RPMI7951 (cell line): ENCODE measurements around the gene SLC19A2. TPM values are rescaled to one million over a fixed set of nuclear protein-coding genes. Genes with fewer than 3 reads are reported as not detected.
"Not testable (repeated sequence)": the region's sequence is repeated elsewhere in the genome, so short reads cannot be mapped to it uniquely, and the experiment has no call there.

Experiments used
- DNase-seq: peaks from one replicate; pipeline ENCODE4 v3.0.0-alpha.2; 2012; ENCODE audit warnings: low read depth
- total RNA-seq: library from RNA; depleted of rRNA; stranded (reverse); fragments of >200 nt; shearing (Covaris generic); gene quantifications from 2 replicates; pipeline ENCODE4 v1.2.3, GENCODE V29; 2014

The SLC19A2 gene
- total RNA-seq, 1 experiment from 2014 or later: 8.4 TPM

DNA sequence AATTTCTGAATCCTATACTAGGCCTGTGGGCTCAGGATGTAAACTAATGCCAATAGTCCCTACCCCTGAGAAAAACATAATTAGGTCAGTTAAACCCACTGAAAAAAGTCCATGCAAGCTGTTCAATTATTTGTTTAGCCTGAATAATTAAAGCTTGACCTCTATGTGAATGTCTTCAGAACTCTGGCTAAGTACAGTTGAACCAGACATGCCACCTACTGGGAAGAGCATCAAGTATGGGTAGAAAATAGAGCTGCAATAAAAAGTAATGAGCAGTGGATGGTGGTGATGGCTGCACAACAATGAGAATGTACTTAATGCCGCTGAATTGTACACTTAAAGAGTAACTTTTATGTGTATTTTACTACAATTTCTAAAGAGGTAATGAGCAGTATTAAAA is 23.6 kb upstream of the SLC19A2 start:
- no peak for DNase-seq

DNA sequence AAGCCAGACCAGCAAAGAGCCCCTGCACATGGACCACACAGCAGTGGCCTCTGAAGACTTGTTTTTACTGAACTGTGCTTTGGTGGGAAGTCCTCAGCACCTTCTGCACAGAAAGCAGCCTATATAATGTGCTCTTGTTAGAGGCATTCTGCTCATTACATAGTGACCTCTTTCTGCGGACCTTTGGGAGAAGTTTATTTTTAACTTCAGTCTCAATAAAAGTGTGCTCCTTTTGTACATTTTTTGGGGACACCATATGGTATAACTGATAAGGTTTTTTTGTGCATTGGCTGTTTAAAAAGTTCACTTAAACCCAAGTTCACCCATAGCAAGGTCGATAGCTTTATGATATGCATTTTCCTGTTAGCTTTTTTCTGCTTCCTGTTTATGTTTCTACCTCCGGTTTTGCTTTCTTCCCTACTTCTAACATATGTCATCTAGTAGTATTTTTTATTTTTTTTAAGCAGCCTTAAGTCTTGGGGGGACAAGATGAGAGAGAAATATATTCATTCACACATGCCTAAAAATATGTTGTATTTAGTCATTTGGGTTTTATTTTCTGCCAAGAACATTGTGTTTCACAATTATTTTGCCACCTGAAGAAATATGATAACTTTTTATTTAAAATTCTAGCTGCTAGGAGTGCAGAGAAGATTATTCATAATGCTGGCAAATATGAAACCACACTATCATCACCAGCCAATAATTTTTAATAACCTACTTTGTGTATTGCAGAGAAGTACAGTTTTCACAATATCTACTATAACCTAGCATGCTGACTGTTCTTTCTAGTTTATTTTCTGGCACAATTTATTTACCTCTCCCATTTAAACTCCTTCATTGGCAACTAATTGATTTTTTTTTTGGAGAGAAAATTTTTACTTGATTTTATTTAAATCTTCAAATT is 22.9 kb upstream of the SLC19A2 start:
- no peak for DNase-seq

DNA sequence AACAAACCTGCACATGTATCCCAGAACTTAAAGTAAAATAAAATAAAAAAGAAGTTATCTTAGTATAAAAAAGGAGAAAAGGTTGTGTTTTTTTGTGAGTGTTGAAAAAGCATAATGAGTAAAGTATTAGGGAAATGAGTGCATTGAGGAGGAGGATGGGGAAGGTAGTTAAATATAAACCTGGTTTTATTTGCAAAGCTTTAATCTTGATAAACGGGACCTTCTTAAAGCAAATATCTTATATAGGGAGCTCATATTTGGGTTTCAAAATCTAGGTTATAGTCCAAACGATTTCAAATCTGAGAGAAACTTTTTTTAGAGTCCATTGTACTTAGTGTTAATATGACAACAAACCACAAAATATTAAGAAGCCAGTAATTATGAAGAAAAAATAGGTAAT is 21.7 kb upstream of the SLC19A2 start:
- no peak for DNase-seq

DNA sequence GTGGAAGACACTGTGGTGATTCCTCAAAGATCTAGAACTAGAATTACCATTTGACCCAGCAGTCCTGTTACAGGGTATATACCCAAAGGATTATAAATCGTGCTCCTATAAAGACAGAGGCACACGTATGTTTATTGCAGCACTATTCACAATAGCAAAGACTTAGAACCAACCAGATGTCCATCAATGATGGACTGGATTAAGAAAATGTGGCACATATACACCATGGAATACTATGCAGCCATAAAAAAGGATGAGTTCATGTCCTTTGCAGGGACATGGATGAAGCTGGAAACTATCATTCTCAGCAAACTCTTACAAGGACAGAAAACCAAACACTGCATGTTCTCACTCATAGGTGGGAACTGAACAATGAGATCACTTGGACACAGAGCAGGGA is 17.9 kb upstream of the SLC19A2 start:
- not testable (repeated sequence) for DNase-seq

DNA sequence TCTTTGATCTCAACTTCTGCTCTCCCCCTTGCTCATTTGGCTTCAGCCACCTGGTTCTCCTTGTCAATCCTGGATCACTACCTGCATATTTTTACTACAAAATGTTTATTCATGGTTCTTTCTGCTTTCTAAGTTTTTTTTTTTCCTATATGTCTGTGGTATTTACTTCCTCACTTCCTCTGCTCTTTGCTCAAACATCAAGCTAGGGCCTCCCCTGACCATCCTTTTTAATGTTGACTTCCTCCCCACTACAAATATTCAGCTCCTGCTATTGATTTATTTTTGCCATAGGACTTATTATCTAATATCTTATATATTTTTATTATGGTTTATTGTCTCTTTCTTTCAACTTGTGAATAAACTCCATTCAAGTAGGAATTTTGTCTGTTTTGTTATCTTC is 14.1 kb upstream of the SLC19A2 start:
- DNase-seq: no peak

DNA sequence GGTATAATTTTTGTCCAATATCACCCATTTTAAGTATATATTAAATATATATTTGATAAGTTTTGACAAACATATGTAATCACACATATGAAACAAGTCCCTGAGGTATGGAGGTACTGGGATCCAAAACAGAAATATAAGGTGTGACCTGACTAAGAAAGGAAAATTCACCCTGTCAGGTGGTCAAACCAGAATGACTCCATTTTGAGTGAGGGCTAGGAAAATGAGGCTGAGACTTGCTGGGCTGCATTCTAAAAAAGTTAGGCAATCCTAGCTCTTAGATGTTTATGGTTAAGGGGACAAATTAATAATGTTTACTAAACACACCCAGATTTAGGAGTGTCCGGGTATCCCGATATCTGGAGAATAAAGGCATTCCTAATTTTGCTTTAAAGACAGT is 11.6 kb upstream of the SLC19A2 start:
- DNase-seq: no peak

DNA sequence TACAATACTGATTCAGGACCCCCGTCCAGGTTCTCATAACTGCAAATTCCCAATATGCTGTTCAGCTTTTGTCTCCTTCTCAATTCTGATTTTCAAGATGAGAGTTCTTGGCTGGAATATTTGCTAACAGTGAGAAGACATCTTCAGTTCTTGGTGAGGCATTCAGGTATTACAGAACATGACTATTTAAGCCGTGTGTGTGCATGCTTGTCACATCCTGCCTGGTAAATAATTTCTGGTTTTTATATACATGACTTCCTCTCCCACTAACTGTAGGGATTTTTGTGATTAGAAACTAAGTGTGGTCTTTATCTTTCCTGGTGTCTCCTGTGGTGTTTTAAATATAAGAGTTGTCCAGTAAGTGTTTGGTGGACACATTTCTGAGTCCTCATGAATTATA is 10.2 kb upstream of the SLC19A2 start:
- DNase-seq: no peak

DNA sequence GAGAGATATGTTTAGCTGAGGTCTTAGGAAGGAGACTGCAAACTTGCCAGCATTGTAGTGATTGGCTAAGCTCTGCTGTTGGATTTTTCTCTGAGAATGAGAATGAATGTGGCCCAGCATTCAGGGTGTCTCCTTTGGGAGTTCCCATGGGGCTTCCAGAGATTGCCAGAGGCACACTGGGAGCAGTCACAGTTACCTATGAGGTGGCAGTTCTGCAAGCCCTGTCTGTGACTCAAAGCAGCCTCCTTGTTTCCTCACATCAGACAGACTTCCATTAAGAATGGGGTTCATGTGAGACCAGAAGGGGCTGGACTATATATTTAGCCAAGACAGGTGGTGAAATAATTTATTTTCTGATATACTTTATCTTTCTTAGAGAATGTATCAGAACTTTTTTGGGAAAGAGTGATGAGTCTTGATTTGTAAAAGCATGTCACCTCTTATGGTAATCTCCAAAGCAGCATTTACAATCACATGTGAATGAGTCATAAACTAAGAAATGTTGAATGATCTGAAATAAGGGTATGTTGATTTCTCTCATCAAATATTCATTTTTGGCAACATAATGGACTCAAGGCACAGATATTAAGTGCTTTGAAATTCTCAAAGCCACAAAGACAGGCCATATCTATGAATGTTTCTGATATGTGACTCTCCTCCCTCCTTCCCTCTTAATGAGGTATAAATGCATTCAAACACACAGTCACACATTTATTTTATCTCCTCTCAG is 9.5 kb upstream of the SLC19A2 start:
- no peak for DNase-seq

DNA sequence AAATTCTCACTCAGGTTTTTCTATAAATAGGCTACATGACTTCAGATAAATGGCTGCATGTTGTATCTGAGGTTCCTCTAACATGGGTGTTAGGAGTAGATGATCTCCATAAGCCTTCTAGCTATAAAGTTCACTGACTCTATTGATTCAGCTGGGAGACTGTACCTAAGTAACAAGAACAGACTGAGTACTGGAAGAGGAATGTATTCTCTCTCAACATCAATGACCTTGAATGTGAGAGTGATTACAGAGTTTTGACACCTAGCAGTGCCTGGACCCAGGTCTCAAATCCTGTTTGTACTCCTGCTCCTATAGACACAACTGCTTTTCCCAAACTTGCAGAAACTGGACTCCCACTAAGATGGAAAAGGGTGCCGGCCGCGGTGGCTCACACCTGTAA is 8.6 kb upstream of the SLC19A2 start:
- DNase-seq: no peak

DNA sequence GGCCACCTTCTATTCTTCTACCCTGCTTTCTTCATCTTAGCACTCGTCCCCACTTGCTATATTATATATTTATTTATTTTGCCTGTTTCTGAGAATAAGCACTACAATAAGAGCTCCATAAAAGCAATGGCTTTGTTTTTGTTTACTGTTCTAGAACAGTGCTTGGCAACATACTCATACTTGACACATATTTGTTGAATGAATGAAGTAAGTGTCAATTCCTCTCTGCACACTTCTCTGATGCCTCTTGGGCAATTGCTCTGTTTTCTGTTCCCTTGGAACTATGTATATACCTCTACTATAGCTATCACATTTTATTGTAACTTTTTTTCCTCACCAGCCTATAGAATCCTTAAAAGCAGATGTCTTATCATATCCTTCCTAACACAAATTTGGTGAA is 7.5 kb upstream of the SLC19A2 start:
- DNase-seq: no peak

DNA sequence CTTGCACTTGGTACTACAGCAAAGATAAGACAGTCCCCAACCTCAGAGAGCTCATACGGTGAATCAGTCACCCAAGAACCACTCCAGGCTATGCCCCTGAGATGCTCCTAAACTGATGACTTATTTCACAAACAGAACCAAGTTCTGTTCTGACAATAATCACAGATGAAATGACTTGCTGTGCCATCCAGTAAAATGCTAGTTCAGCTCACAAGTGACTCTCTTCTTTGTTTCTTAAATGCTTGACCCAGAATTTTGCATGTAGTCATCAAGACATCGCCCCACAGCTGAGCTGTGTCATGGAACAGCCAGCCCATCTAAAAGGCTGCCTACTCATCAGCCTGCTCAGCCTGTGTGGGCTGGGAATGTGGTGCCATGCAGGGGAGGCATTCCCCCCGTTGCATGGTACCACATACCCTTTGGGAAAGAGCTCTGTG is 6.1 kb upstream of the SLC19A2 start:
- peak; percentile 25 for DNase-seq

DNA sequence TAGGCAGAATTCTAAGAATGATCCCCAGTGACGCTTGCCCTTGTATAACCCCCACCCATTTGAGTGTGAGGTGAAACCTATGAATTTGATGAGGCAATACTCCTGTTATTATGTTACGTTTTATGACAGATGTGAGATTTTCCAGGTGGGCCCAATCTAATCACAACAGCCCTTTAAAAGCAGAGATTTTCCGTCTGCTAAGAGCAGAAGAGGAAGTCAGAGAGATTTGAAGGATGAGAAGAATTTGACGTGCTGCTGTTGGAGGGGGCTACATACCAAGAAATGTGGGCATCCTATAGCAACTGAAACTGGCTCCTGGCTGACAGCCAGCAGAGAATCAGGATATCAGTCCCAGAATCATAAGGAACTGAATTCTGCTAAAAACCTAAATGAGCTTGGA is 2.4 kb upstream of the SLC19A2 start:
- no peak for DNase-seq

DNA sequence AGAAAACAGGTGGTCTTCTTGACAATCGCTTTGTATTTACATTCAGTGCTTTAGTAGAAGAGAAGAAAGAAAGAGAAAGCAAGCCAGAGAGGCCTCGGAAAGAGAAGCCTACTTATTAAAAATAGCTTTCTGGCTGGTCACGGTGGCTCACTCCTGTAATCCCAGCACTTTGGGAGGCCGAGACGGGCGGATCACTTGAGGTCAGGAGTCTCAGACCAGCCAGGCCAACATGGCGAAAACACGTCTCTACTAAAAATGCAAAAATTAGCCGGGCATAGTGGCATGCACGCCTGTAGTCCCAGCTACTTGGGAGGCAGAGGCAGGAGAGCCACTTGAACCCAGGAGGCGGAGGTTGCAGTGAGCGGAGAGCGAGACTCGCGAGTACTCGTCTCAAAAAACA is 1.8 kb upstream of the SLC19A2 start:
- DNase-seq: peak; percentile 45

DNA sequence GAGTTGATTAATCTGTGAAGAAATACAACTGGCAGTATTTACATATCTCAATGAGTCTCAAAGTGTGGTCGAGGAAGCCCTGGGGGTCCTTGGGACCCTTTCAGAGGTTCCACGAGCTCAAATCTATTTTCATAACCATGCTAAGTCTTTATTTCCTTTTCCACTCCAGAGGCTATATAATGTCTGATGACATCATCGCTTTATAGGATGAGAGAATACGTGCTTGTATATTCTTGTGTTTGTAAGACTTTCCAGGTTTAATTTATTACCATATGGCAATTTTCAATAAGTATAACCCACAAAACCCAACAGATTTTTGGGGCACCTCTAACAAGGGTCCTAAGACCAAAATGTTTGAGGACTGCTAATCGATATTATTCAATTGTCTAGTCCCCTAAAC is 1.4 kb upstream of the SLC19A2 start:
- DNase-seq: no peak

DNA sequence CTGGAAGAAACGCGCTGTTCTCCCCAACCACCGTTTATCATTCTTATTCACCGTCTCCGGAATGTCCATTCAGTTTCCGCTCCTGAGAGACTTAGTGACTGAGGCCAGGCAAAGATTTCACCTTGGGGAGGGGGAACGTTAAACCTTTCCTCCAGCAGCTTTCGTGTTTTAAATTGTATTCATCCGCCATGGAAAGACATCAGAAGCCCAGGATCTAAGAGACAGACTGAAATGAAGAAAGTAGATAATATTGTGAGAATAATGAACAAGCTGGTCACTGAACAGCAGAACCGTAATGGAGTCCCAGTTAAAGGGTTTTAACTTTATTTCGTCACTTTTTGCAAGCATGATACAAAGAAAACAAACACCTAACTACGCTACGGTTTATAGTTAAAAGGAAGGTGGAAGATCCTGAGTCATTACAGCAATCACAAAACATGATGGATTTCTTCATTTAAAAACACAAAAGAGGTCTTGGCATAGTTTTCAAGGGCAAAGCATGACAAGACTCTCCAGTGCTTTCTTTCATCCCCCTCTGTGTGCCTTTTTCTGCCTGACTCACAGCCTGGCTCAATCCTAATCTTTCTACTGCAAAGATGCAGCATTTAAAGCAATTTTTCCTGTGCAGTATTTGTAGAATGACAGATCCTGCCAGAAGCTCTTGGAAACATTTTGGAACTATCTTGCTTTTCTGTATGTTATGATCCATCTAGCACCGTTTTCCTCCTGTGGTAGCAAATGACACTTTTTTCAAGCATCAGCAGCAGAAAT is 722 bp upstream of the SLC19A2 start:
- peak; percentile 32 for DNase-seq

DNA sequence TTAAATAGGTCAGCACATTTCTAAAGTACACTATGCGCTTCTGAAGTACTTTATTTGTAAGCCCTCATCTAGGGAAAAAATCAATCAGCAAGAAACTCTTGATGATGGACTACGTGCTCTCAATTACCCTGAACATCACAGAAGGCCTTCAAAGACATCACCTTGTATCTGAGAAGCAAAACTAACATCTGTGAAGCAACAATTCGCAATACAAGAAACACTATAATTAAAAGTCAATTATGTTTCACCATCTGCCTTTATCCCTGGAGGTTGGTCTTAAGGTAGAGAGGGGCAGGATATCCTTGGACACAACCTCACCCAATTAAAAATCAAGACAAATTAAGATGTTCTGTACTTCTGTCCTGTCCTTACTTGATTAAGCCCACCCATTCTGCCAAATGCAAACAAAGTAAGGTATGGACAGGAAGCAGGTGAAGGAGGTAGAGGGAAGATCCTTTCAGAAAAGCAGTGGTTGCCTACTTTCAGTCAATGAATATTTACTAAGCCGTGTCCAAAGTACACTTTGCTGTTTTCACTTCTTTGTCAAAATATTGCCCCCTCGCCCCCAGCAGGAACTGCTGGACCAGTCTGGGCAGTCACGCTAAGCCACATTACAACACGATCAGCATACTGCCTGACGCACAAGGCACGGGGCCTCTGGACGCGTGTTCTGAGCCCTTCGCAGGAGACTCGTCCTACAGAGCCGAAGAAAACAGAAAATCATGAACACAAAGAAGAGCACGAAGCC is 887 bp downstream of the SLC19A2 start:
- peak; percentile 50 for DNase-seq

DNA sequence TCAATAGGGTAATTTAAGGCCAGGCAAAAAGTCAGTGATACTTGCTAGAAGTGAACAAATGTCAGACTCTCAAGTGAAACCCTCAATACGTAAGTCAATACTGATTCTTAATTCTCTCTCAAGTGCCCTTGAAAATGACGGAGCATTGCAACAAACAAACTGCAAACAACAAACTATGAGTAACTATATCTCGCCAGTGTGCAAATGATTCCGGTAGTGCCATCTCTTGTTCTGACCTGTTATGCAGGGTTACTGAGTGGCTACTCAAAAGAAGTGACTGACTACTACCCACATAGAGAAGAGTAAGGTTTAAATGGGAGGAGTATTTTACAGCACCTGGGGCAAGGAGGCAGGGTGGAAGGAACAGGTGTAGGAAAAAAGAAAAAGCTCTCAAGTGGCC is 1.6 kb downstream of the SLC19A2 start:
- no peak for DNase-seq

DNA sequence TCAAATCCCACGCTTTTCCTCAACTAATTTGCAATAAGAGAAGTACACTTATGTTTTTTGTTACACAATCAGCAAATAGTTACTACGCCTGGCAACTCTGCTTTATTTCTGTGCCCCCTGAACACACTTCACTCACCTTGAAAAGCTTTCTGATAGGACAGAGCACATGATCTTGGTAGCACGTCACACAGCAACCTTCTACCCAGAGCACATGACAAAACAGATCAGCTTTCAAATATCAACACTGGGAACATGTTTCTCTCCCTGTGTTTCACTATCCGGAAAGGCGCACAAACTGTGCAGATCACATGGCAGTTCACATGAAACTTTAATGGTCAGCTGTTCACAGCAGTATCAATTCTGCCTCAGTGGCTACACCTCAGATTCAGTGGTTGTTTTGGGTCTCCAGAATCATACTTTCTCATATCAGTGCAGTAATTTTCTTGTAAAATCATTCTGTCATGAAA is 2.2 kb downstream of the SLC19A2 start:
- peak; percentile 55 for DNase-seq

DNA sequence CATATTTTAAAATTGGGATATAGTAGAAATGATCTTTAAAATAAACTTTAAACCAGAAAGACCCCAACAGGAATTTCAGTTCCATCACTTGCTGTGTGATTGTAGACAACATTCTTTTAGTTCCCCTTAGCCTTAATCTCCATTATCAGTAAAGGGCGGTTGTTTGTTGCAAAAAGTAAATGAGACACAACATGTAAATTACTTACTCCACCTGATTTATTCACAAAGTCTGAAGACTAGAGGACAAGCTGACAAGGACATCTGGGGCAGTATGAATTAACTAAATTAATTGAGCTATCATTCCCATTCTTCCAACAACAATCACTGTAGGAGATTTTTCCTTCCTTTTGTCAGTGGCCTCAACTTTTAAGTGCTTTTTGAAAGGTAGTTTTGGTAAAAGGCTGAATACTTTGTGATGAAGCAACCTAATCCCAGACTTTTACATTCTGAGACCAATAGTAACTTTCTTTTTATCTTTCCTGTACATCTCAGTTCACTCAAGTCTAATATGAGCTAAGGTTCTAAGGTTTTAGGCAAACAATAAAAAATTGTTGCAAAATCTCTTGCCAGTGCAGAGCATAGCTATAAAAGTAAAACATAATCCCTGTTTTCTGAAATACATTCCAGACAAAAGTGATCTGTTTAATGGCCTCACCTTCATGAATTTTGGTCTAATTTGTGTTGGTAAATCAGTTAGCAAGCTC is 6.2 kb downstream of the SLC19A2 start:
- DNase-seq: no peak

DNA sequence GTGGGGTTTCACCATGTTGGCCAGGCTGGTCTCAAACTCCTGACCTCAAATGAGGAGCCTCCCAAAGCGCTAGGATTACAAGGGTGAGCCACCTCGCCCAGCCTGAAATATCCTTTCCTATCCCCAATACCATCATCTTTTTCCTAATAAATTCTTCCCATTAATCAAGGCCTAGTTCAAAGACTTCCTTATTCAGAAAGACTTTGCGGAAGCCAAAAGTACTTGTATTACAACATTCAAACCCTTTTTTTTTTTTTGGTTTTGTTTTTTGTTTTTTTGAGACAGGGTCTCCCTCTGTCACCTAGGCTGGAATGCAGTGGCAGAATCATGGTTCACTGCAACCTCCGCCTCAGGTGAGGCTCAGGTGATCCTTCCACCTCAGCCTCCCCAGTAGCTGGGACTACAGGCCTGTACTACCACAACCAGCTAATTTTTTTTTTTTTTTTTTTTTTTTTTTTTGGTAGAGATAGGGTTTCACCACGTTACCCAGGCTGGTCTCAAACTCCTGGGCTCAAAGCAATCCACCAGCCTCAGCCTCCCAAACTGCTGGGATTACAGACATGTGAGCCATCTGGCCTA is 7.6 kb downstream of the SLC19A2 start:
- no peak for DNase-seq
